HL-60 (cell line): ENCODE measurements around the gene MAEA.

Experiments
- CTCF ChIP-seq: IDR thresholded peaks from one replicate; pipeline ENCODE4 v1.5.1; 2011; ENCODE audit warnings: low read length, control low read depth, inconsistent platforms; ENCODE audit not compliant: insufficient read depth
- GABPA ChIP-seq: IDR thresholded peaks from 2 replicates; pipeline ENCODE4 v1.6.1; 2012; ENCODE audit warnings: low read depth
- POLR2AphosphoS5 ChIP-seq: IDR thresholded peaks from 2 replicates; pipeline ENCODE4 v1.6.1; 2012; ENCODE audit warnings: low read depth
- SPI1 ChIP-seq: IDR thresholded peaks from 2 replicates; pipeline ENCODE4 v1.6.1; 2012; ENCODE audit warnings: low read depth, mild to moderate bottlenecking, borderline replicate concordance
- TF ChIP-seq, protein P1 (sequence below): IDR thresholded peaks from 2 replicates; pipeline ENCODE4 v1.6.1; 2012; ENCODE audit warnings: low read depth; ENCODE audit not compliant: insufficient replicate concordance

GRCh38 chr4:1333256-1333655, 43.6 kb downstream of the MAEA start:
- TF ChIP-seq POLR2AphosphoS5 (no peak), CTCF (no peak), SPI1 (no peak), GABPA (no peak)
- TF ChIP-seq, protein P1, sequence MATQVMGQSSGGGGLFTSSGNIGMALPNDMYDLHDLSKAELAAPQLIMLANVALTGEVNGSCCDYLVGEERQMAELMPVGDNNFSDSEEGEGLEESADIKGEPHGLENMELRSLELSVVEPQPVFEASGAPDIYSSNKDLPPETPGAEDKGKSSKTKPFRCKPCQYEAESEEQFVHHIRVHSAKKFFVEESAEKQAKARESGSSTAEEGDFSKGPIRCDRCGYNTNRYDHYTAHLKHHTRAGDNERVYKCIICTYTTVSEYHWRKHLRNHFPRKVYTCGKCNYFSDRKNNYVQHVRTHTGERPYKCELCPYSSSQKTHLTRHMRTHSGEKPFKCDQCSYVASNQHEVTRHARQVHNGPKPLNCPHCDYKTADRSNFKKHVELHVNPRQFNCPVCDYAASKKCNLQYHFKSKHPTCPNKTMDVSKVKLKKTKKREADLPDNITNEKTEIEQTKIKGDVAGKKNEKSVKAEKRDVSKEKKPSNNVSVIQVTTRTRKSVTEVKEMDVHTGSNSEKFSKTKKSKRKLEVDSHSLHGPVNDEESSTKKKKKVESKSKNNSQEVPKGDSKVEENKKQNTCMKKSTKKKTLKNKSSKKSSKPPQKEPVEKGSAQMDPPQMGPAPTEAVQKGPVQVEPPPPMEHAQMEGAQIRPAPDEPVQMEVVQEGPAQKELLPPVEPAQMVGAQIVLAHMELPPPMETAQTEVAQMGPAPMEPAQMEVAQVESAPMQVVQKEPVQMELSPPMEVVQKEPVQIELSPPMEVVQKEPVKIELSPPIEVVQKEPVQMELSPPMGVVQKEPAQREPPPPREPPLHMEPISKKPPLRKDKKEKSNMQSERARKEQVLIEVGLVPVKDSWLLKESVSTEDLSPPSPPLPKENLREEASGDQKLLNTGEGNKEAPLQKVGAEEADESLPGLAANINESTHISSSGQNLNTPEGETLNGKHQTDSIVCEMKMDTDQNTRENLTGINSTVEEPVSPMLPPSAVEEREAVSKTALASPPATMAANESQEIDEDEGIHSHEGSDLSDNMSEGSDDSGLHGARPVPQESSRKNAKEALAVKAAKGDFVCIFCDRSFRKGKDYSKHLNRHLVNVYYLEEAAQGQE, result no peak
